IMR-90 (cell line): ENCODE measurements around the gene ANKRD52. TPM values are rescaled to one million over a fixed set of nuclear protein-coding genes. Genes with fewer than 3 reads are reported as not detected.

Experiments
- ATAC-seq: fragments of 200-7000 bp; cut with Tn5 transposase; 2 replicates; pipeline ENCODE4 v1.9.1; 2020; ENCODE audit warnings: low read depth, mild to moderate bottlenecking, moderate library complexity
- BruUV-seq: library from RNA; stranded (reverse); fragments of 400-500 nt; replicated peaks from 2 replicates; lab custom pipeline; 2021; lab: Mats Ljungman, UMichigan
- CTCF ChIA-PET: fragments of 300-600 bp; formaldehyde crosslinking; extraction: SDS; loops from one replicate; lab custom pipeline; 2021; ENCODE audit warnings: antibody characterized with exemption; lab: Yijun Ruan, JAX
- POLR2A ChIA-PET: fragments of 300-600 bp; sonication (Branson Sonifier 250); formaldehyde crosslinking; loops from one replicate; lab custom pipeline; 2022; ENCODE audit warnings: antibody characterized with exemption; ENCODE audit not compliant: unreplicated experiment; lab: Charles Lee
- DNase-seq: peaks from one replicate; pipeline ENCODE4 v3.0.0; 2013
- H2AFZ ChIP-seq: replicated peaks from 2 replicates; pipeline ENCODE3; 2013; ENCODE audit warnings: low read length, mild to moderate bottlenecking; ENCODE audit not compliant: poor library complexity
- H2AK5ac ChIP-seq: 2 replicates; pipeline ENCODE4 v1.6.1; 2013; ENCODE audit warnings: low read depth, low read length, inconsistent platforms
- H2AK9ac ChIP-seq: replicated peaks from 2 replicates; pipeline ENCODE3; 2013; ENCODE audit warnings: mild to moderate bottlenecking, low read depth, low read length, moderate library complexity; ENCODE audit not compliant: poor library complexity
- H2BK120ac ChIP-seq: 2 replicates; pipeline ENCODE4 v1.6.1; 2013; ENCODE audit warnings: low read depth, low read length, inconsistent platforms
- H2BK15ac ChIP-seq: 3 replicates; pipeline ENCODE4 v1.6.1; 2013; ENCODE audit warnings: low read depth, low read length, inconsistent platforms
- H2BK20ac ChIP-seq: 2 replicates; pipeline ENCODE4 v1.6.1; 2013; ENCODE audit warnings: low read depth, mild to moderate bottlenecking, inconsistent platforms, low read length, moderate library complexity
- H2BK5ac ChIP-seq: 2 replicates; pipeline ENCODE4 v1.6.1; 2013; ENCODE audit warnings: mild to moderate bottlenecking, low read depth, low read length, inconsistent platforms; ENCODE audit not compliant: poor library complexity, severe bottlenecking
- H3K14ac ChIP-seq: replicated peaks from 2 replicates; pipeline ENCODE4 v1.6.1; 2013; ENCODE audit warnings: low read depth, low read length, inconsistent platforms
- H3K18ac ChIP-seq: 2 replicates; pipeline ENCODE4 v1.6.1; 2013; ENCODE audit warnings: low read depth, low read length, control low read depth
- H3K23ac ChIP-seq: 2 replicates; pipeline ENCODE4 v1.6.1; 2013; ENCODE audit warnings: low read depth, low read length, inconsistent platforms
- H3K27ac ChIP-seq: 2 replicates; pipeline ENCODE4 v1.5.1; 2013; ENCODE audit warnings: mild to moderate bottlenecking, control low read depth, low read length; ENCODE audit not compliant: insufficient read depth
- H3K27me3 ChIP-seq: 2 replicates; pipeline ENCODE4 v1.6.1; 2013; ENCODE audit warnings: low read length; ENCODE audit not compliant: control insufficient read depth, insufficient read depth
- H3K36me3 ChIP-seq: 2 replicates; pipeline ENCODE4 v1.6.1; 2013; ENCODE audit warnings: low read length, mixed read lengths; ENCODE audit not compliant: control insufficient read depth, insufficient read depth
- H3K4ac ChIP-seq: 2 replicates; pipeline ENCODE4 v1.6.1; 2013; ENCODE audit warnings: low read depth, low read length, inconsistent platforms
- H3K4me1 ChIP-seq: 2 replicates; pipeline ENCODE4 v1.6.1; 2013; ENCODE audit warnings: low read length, mixed read lengths; ENCODE audit not compliant: control insufficient read depth, insufficient read depth
- H3K4me2 ChIP-seq: 2 replicates; pipeline ENCODE4 v1.6.1; 2013; ENCODE audit warnings: low read depth, mild to moderate bottlenecking, control low read depth, low read length, moderate library complexity
- H3K4me3 ChIP-seq: 2 replicates; pipeline ENCODE4 v1.5.1; 2013; ENCODE audit warnings: low read depth, mild to moderate bottlenecking, control low read depth, low read length, moderate library complexity; ENCODE audit not compliant: insufficient read depth
- H3K56ac ChIP-seq: 2 replicates; pipeline ENCODE4 v1.6.1; 2013; ENCODE audit warnings: low read length, inconsistent platforms; ENCODE audit not compliant: insufficient read depth; ENCODE audit errors: extremely low read depth
- H3K79me1 ChIP-seq, 2 experiments: 2 replicates each; pipeline ENCODE4 v1.6.1; 2013; ENCODE audit warnings: low read length in 2 of 2, inconsistent platforms in 1 of 2, low read depth in 1 of 2
- H3K9ac ChIP-seq: 2 replicates; pipeline ENCODE4 v1.6.1; 2013; ENCODE audit warnings: low read depth, low read length, control low read depth
- H3K9me1 ChIP-seq: 2 replicates; pipeline ENCODE4 v1.6.1; 2013; ENCODE audit warnings: low read length, inconsistent platforms; ENCODE audit not compliant: insufficient read depth
- H3K9me3 ChIP-seq: 2 replicates; pipeline ENCODE4 v1.6.1; 2013; ENCODE audit warnings: low read length; ENCODE audit not compliant: control insufficient read depth, insufficient read depth
- H4K20me1 ChIP-seq: 2 replicates; pipeline ENCODE4 v1.6.1; 2013; ENCODE audit warnings: low read length, inconsistent platforms; ENCODE audit not compliant: insufficient read depth
- H4K5ac ChIP-seq: 2 replicates; pipeline ENCODE4 v1.6.1; 2013; ENCODE audit warnings: mild to moderate bottlenecking, low read depth, low read length, control low read depth
- H4K8ac ChIP-seq, 2 experiments: 2 replicates each; pipeline ENCODE4 v1.6.1; 2013; ENCODE audit warnings: low read depth in 2 of 2, low read length in 2 of 2, control low read depth in 1 of 2, inconsistent platforms in 1 of 2
- H4K91ac ChIP-seq: 2 replicates; pipeline ENCODE4 v1.6.1; 2013; ENCODE audit warnings: low read depth, low read length, inconsistent platforms; ENCODE audit not compliant: insufficient read depth
- BHLHE40 ChIP-seq: fragments of 150-350 bp; IDR thresholded peaks from 2 replicates; pipeline ENCODE4 v1.6.1; 2016; ENCODE audit warnings: mild to moderate bottlenecking, low read depth, low read length
- CEBPB ChIP-seq: IDR thresholded peaks from 2 replicates; pipeline ENCODE4 v1.6.1; 2012; ENCODE audit warnings: low read depth, low read length, improper control_type of control experiment
- CHD1 ChIP-seq: IDR thresholded peaks from 2 replicates; pipeline ENCODE4 v1.6.1; 2012; ENCODE audit warnings: low read depth, low read length, improper control_type of control experiment
- FOS ChIP-seq: fragments of 150-350 bp; IDR thresholded peaks from 2 replicates; pipeline ENCODE4 v1.6.1; 2016; ENCODE audit warnings: low read depth, low read length
- MAFK ChIP-seq: IDR thresholded peaks from 2 replicates; pipeline ENCODE4 v1.6.1; 2012; ENCODE audit warnings: low read depth, low read length, improper control_type of control experiment
- MAZ ChIP-seq: IDR thresholded peaks from 2 replicates; pipeline ENCODE4 v1.6.1; 2012; ENCODE audit warnings: low read depth, mild to moderate bottlenecking, low read length, improper control_type of control experiment, moderate library complexity, borderline replicate concordance
- MXI1 ChIP-seq: IDR thresholded peaks from 2 replicates; pipeline ENCODE4 v1.6.1; 2012; ENCODE audit warnings: low read depth, mild to moderate bottlenecking, low read length, moderate library complexity, borderline replicate concordance
- NFE2L2 ChIP-seq: fragments of 150-350 bp; IDR thresholded peaks from 2 replicates; pipeline ENCODE4 v1.6.1; 2016; ENCODE audit warnings: low read depth, mild to moderate bottlenecking, low read length
- POLR2A ChIP-seq: IDR thresholded peaks from 2 replicates; pipeline ENCODE4 v1.6.1; 2012; ENCODE audit warnings: mild to moderate bottlenecking, low read depth, low read length
- RAD21 ChIP-seq: IDR thresholded peaks from 2 replicates; pipeline ENCODE4 v1.6.1; 2012; ENCODE audit warnings: low read length, improper control_type of control experiment
- RCOR1 ChIP-seq: IDR thresholded peaks from 2 replicates; pipeline ENCODE4 v1.6.1; 2012; ENCODE audit warnings: mild to moderate bottlenecking, low read length, improper control_type of control experiment; ENCODE audit not compliant: insufficient replicate concordance
- RFX5 ChIP-seq: IDR thresholded peaks from 2 replicates; pipeline ENCODE4 v1.8.0; 2012; ENCODE audit warnings: low read depth, mild to moderate bottlenecking, low read length, moderate library complexity
- SMC3 ChIP-seq: fragments of 150-350 bp; IDR thresholded peaks from 2 replicates; pipeline ENCODE4 v1.6.1; 2016; ENCODE audit warnings: low read depth, mild to moderate bottlenecking, antibody characterized with exemption, low read length, moderate library complexity
- WGBS, 2 experiments: methylation state at CpG; one replicate each; pipeline versions ENCODE4 v1.1.5 to v1.1.7; 2013; ENCODE audit warnings: missing lambda C conversion rate in 2 of 2; ENCODE audit not compliant: insufficient read length in 1 of 2; ENCODE audit errors: extremely low coverage in 2 of 2; 5-methylcytosine and 5-hydroxymethylcytosine counted together
- dilution Hi-C: fragments of 300-500 bp; cut with HindIII; formaldehyde crosslinking; loops from one replicate; pipeline ENCODE4 v1.14.3; 2018; ENCODE audit warnings: low sequenced_read_pairs; ENCODE audit not compliant: unreplicated experiment
- in situ Hi-C: fragments of 300-500 bp; cut with MboI; formaldehyde crosslinking; loops from 3 replicates; pipeline ENCODE4 v1.14.3; 2019; ENCODE audit warnings: low sequenced_read_pairs, inconsistent platforms, mixed read lengths
- intact Hi-C: fragments of 100-400 bp; cut with micrococcal nuclease; formaldehyde crosslinking; loops from 2 replicates; pipeline ENCODE4 v1.10.0; 2022
- polyA plus RNA-seq, 3 experiments: library from polyadenylated mRNA; depleted of rRNA; stranded (reverse); fragments of >200 nt; gene quantifications; 2 replicates each; pipeline ENCODE4 v1.2.3, GENCODE V29; 2012; ENCODE audit warnings: low replicate concordance in 1 of 3
- total RNA-seq: library from RNA; depleted of rRNA; stranded (reverse); fragments of >200 nt; gene quantifications from 2 replicates; pipeline ENCODE4 v1.2.3, GENCODE V29; 2012
- TF ChIP-seq, protein P1 (sequence below): conservative IDR thresholded peaks from 2 replicates; pipeline ENCODE4 v1.5.1; 2012; ENCODE audit warnings: mild to moderate bottlenecking, low read depth, low read length, improper control_type of control experiment
- TF ChIP-seq, protein P2 (sequence below): fragments of 150-350 bp; IDR thresholded peaks from 2 replicates; pipeline ENCODE4 v1.6.1; 2017; ENCODE audit warnings: mild to moderate bottlenecking, antibody characterized with exemption, low read length, low read depth
- TF ChIP-seq, protein P3 (sequence below): fragments of 150-350 bp; IDR thresholded peaks from 2 replicates; pipeline ENCODE4 v1.6.1; 2016; ENCODE audit warnings: low read depth, mild to moderate bottlenecking, low read length, moderate library complexity, borderline replicate concordance

Gene ANKRD52
- total and polyA plus RNA-seq, 2 of the 4 experiments (the other 2 are of a cell fraction): 15.4 to 35.9 TPM

DNA sequence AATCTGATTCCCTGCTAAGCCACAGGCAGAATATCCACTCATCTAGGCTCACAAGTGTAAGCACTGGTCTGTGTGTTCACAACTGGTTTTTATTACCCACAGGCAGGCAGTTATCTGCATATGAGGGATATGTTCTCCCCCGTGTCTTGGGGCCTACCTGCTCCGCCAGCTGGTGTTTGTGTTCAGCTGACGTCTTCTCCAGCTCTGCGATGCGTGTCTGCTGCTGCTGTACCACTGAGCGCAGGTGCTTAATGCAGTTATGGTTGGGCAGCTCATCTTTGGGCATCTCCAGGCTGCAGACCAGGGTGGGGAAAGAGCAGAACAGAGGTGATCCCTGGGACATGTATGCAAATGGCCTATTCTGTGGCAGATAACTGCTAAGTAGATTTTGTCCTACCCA lies 50.2 kb downstream of the ANKRD52 start:
- TF ChIP-seq NFE2L2 (no peak), CHD1 (no peak), MAFK (no peak), SMC3 (no peak), FOS (no peak), MAZ (no peak), RFX5 (no peak), MXI1 (no peak), RCOR1 (no peak), BHLHE40 (no peak), RAD21 (no peak), CEBPB (no peak), POLR2A (no peak)
- TF ChIP-seq, protein P1, sequence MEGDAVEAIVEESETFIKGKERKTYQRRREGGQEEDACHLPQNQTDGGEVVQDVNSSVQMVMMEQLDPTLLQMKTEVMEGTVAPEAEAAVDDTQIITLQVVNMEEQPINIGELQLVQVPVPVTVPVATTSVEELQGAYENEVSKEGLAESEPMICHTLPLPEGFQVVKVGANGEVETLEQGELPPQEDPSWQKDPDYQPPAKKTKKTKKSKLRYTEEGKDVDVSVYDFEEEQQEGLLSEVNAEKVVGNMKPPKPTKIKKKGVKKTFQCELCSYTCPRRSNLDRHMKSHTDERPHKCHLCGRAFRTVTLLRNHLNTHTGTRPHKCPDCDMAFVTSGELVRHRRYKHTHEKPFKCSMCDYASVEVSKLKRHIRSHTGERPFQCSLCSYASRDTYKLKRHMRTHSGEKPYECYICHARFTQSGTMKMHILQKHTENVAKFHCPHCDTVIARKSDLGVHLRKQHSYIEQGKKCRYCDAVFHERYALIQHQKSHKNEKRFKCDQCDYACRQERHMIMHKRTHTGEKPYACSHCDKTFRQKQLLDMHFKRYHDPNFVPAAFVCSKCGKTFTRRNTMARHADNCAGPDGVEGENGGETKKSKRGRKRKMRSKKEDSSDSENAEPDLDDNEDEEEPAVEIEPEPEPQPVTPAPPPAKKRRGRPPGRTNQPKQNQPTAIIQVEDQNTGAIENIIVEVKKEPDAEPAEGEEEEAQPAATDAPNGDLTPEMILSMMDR: no peak
- TF ChIP-seq, protein P2, sequence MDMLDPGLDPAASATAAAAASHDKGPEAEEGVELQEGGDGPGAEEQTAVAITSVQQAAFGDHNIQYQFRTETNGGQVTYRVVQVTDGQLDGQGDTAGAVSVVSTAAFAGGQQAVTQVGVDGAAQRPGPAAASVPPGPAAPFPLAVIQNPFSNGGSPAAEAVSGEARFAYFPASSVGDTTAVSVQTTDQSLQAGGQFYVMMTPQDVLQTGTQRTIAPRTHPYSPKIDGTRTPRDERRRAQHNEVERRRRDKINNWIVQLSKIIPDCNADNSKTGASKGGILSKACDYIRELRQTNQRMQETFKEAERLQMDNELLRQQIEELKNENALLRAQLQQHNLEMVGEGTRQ: no peak
- TF ChIP-seq, protein P3, sequence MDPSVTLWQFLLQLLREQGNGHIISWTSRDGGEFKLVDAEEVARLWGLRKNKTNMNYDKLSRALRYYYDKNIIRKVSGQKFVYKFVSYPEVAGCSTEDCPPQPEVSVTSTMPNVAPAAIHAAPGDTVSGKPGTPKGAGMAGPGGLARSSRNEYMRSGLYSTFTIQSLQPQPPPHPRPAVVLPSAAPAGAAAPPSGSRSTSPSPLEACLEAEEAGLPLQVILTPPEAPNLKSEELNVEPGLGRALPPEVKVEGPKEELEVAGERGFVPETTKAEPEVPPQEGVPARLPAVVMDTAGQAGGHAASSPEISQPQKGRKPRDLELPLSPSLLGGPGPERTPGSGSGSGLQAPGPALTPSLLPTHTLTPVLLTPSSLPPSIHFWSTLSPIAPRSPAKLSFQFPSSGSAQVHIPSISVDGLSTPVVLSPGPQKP: no peak
- in situ Hi-C loops: no loop called here
- no peaks in the 10 kb centered on the region for H3K27me3 ChIP-seq
- H3K9me3 ChIP-seq: no peaks in the 10 kb centered on the region
- H3K27ac ChIP-seq: no peak overlapping the region
- H2BK15ac ChIP-seq: no peak overlapping the region
- intact Hi-C loops: no loop called here
- WGBS, 2 experiments: 89% methylated on average over 6 of the region's 6 CpGs; no CpG with 5 or more reads in 1 of the 2 experiments
- H3K18ac ChIP-seq: no peak overlapping the region
- H4K8ac ChIP-seq: no peak overlapping the region
- H4K91ac ChIP-seq: no peak overlapping the region
- no peak overlapping the region for H2AK5ac ChIP-seq
- no peak overlapping the region for H3K23ac ChIP-seq
- ChIA-PET CTCF (interaction anchor here (1.5 kb wide), 1 partner anchor 13 kb away, joined by 6 read pairs; the partner anchor contains the start of gene RNF41), POLR2A (interaction anchor here (1.3 kb wide), 1 partner anchor 13 kb away, joined by 4 read pairs; the partner anchor contains the start of gene RNF41)
- no peak overlapping the region; the same call in 1 of the 2 replicates for H3K14ac ChIP-seq
- dilution Hi-C loops: no loop called here
- no peak overlapping the region for H3K56ac ChIP-seq
- H2BK5ac ChIP-seq: no peak overlapping the region
- no peak overlapping the region for H2AFZ ChIP-seq
- no peak for ATAC-seq
- no peak overlapping the region for H3K4ac ChIP-seq
- H3K4me1 ChIP-seq: peaks cover 5% of the 10 kb centered on the region
- H3K9ac ChIP-seq: no peak overlapping the region
- H3K4me3 ChIP-seq: no peak overlapping the region
- H2AK9ac ChIP-seq: no peak overlapping the region
- peaks cover 17% of the 10 kb centered on the region for H4K20me1 ChIP-seq
- H3K36me3 ChIP-seq: peaks cover 56% of the 10 kb centered on the region
- H3K9me1 ChIP-seq: no peaks in the 10 kb centered on the region; the same call in 1 of the 2 replicates
- no peak overlapping the region for H4K5ac ChIP-seq
- no peak for DNase-seq
- no peak overlapping the region for H3K4me2 ChIP-seq
- H2BK120ac ChIP-seq: no peak overlapping the region
- BruUV-seq: no TSS peak
- peaks cover 10 to 44% of the 10 kb centered on the region in 2 experiments for H3K79me1 ChIP-seq
- no peak overlapping the region for H2BK20ac ChIP-seq
